PFSK-1 (cell line): ENCODE measurements around the gene METTL18.

Experiments used
- FOXP2 ChIP-seq: optimal IDR thresholded peaks from 2 replicates; pipeline ENCODE3; 2011; ENCODE audit warnings: borderline replicate concordance, control low read depth, inconsistent platforms; ENCODE audit not compliant: insufficient read depth; ENCODE audit errors: extremely low read length, extremely low read depth
- POLR2AphosphoS5 ChIP-seq: IDR thresholded peaks from 2 replicates; pipeline ENCODE4 v1.6.1; 2012; ENCODE audit warnings: low read depth, mild to moderate bottlenecking, control low read depth, low read length, moderate library complexity
- SIN3A ChIP-seq: IDR thresholded peaks from 2 replicates; pipeline ENCODE4 v1.6.1; 2012; ENCODE audit warnings: mild to moderate bottlenecking, low read length, moderate library complexity, borderline replicate concordance; ENCODE audit not compliant: insufficient read depth
- TAF1 ChIP-seq: IDR thresholded peaks from 2 replicates; pipeline ENCODE4 v1.6.1; 2012; ENCODE audit warnings: low read length, control low read depth, borderline replicate concordance; ENCODE audit not compliant: insufficient read depth
- TF ChIP-seq, protein P1 (sequence below), 2 experiments: IDR thresholded peaks; 2 replicates each; pipeline versions ENCODE4 v1.6.1 to v1.8.0; 2011 to 2012; ENCODE audit warnings: low read depth in 2 of 2, low read length in 2 of 2, control low read depth in 1 of 2, inconsistent platforms in 1 of 2, mild to moderate bottlenecking in 1 of 2, moderate library complexity in 1 of 2; ENCODE audit not compliant: insufficient read depth in 1 of 2

METTL18 gene

GRCh38 chr1:169750041-169750440, 44.7 kb downstream of the METTL18 start:
- TF ChIP-seq SIN3A, result no peak
- TF ChIP-seq TAF1, result no peak
- TF ChIP-seq, protein P1, sequence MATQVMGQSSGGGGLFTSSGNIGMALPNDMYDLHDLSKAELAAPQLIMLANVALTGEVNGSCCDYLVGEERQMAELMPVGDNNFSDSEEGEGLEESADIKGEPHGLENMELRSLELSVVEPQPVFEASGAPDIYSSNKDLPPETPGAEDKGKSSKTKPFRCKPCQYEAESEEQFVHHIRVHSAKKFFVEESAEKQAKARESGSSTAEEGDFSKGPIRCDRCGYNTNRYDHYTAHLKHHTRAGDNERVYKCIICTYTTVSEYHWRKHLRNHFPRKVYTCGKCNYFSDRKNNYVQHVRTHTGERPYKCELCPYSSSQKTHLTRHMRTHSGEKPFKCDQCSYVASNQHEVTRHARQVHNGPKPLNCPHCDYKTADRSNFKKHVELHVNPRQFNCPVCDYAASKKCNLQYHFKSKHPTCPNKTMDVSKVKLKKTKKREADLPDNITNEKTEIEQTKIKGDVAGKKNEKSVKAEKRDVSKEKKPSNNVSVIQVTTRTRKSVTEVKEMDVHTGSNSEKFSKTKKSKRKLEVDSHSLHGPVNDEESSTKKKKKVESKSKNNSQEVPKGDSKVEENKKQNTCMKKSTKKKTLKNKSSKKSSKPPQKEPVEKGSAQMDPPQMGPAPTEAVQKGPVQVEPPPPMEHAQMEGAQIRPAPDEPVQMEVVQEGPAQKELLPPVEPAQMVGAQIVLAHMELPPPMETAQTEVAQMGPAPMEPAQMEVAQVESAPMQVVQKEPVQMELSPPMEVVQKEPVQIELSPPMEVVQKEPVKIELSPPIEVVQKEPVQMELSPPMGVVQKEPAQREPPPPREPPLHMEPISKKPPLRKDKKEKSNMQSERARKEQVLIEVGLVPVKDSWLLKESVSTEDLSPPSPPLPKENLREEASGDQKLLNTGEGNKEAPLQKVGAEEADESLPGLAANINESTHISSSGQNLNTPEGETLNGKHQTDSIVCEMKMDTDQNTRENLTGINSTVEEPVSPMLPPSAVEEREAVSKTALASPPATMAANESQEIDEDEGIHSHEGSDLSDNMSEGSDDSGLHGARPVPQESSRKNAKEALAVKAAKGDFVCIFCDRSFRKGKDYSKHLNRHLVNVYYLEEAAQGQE (IDR thresholded peaks at IDR 0.05; ENCODE audit: insufficient read depth in 1 of 2, low read depth in 2 of 2, low read length in 2 of 2), result no peak
- no peak for TF ChIP-seq FOXP2
- no peak for TF ChIP-seq POLR2AphosphoS5

GRCh38 chr1:169746550-169746949, 48.2 kb downstream of the METTL18 start:
- TF ChIP-seq SIN3A (no peak), POLR2AphosphoS5 (no peak), TAF1 (no peak), FOXP2 (no peak)
- TF ChIP-seq, protein P1 (IDR thresholded peaks at IDR 0.05; ENCODE audit: insufficient read depth in 1 of 2, low read depth in 2 of 2, low read length in 2 of 2), result no peak

- no peak for TF ChIP-seq TAF1
- TF ChIP-seq, protein P1 (IDR thresholded peaks at IDR 0.05; ENCODE audit: insufficient read depth in 1 of 2, low read depth in 2 of 2, low read length in 2 of 2), result no peak
Measured at GRCh38 chr1:169745015-169745861, 49.5 kb downstream of the METTL18 start.
